ENCODE measurements around the gene UCP1. TPM values are rescaled to one million over a fixed set of nuclear protein-coding genes. Genes with fewer than 3 reads are reported as not detected.

The UCP1 gene
- total RNA-seq, 3 donors from 2014 or later (not counting 1 experiment from before 2014, with no cell fraction given): not detected

DNA sequence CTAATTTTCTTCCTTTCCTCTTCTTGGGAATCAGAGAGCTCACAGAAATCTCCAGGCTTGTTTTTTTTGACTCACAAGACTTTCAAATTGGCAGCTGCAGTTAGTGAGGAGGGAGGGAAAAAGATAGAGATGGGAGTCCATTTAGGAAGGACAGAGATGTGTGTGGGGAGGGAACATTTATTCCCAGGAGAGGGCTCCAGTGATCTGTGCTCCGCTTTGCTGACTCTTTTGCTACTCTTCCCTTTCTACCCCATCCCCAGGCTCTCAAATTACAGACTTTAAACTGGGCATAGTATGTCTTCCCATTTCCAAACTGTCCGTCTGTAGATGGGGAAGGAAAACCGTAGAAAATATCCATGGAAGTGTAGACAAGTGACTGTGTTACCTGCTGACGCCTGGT lies 39.1 kb upstream of the UCP1 start:
- H3K9me3 ChIP-seq (ENCODE audit: control insufficient read depth, insufficient read depth, low read length): no peaks in the 10 kb centered on the region
- H3K27ac Mint-ChIP-seq: no peak overlapping the region
- H3K9me3 Mint-ChIP-seq: no peaks in the 10 kb centered on the region
- no peaks in the 10 kb centered on the region for H3K4me1 ChIP-seq (ENCODE audit: control insufficient read depth, insufficient read depth, low read length)
- no peaks in the 10 kb centered on the region for H3K36me3 Mint-ChIP-seq
- H3K27me3 Mint-ChIP-seq (ENCODE audit: low read depth in 2 of 2): peaks cover 7 to 12% of the 10 kb centered on the region in 2 donors
- WGBS (ENCODE audit: insufficient coverage): 76% methylated on average over 3 of the region's 4 CpGs
- ATAC-seq: no peak
- H3K4me1 Mint-ChIP-seq: peaks cover 0 to 4% of the 10 kb centered on the region in 2 donors
- intact Hi-C loops (cut with micrococcal nuclease): no loop called here
- no peak overlapping the region for H3K4me3 ChIP-seq (ENCODE audit: low read length)
- H3K4me3 Mint-ChIP-seq: no peak overlapping the region
- TF ChIP-seq, protein P1, sequence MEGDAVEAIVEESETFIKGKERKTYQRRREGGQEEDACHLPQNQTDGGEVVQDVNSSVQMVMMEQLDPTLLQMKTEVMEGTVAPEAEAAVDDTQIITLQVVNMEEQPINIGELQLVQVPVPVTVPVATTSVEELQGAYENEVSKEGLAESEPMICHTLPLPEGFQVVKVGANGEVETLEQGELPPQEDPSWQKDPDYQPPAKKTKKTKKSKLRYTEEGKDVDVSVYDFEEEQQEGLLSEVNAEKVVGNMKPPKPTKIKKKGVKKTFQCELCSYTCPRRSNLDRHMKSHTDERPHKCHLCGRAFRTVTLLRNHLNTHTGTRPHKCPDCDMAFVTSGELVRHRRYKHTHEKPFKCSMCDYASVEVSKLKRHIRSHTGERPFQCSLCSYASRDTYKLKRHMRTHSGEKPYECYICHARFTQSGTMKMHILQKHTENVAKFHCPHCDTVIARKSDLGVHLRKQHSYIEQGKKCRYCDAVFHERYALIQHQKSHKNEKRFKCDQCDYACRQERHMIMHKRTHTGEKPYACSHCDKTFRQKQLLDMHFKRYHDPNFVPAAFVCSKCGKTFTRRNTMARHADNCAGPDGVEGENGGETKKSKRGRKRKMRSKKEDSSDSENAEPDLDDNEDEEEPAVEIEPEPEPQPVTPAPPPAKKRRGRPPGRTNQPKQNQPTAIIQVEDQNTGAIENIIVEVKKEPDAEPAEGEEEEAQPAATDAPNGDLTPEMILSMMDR (IDR thresholded peaks at IDR 0.05): no peak
- no peaks in the 10 kb centered on the region for H3K27me3 ChIP-seq (ENCODE audit: control insufficient read depth, insufficient read depth, low read length)
- no peak for DNase-seq
- H3K36me3 ChIP-seq (ENCODE audit: control insufficient read depth, insufficient read depth, low read length): no peaks in the 10 kb centered on the region
- H3K27ac ChIP-seq (ENCODE audit: low read length): no peak overlapping the region

DNA sequence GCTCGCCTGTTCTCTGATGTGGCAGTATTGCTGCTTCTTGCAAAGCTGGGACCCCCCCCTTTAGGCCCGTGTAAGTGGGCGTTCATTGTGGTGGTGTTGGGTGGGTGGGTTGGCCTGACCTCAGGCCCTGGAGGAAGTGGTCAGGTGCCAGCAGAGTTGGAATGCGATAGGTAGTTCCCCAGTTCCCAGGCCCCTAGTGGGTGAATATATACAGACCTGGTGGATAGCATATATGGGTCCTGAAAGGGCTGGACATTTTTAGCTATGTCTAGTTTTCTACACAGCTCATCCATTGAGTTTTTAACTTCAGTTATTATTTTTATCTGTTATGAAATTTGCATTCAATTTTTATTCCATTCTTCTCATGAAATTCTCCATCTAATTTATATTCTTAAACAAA lies 35.8 kb upstream of the UCP1 start:
- WGBS (ENCODE audit: insufficient coverage): 44% methylated on average over 4 of the region's 4 CpGs
- ATAC-seq (no peak), DNase-seq (no peak)
- H3K4me1 ChIP-seq (ENCODE audit: control insufficient read depth, insufficient read depth, low read length): no peaks in the 10 kb centered on the region
- Mint-ChIP-seq H3K4me1 (peaks cover 0 to 4% of the 10 kb centered on the region in 2 donors), H3K36me3 (no peaks in the 10 kb centered on the region), H3K9me3 (no peaks in the 10 kb centered on the region), H3K27me3 (ENCODE audit: low read depth in 2 of 2) (peaks cover under 1 to 12% of the 10 kb centered on the region in 2 donors), H3K27ac (no peak overlapping the region), H3K4me3 (no peak overlapping the region)
- no peaks in the 10 kb centered on the region for H3K36me3 ChIP-seq (ENCODE audit: control insufficient read depth, insufficient read depth, low read length)
- no peak overlapping the region for H3K4me3 ChIP-seq (ENCODE audit: low read length)
- TF ChIP-seq, protein P1 (IDR thresholded peaks at IDR 0.05): no peak
- no peak overlapping the region for H3K27ac ChIP-seq (ENCODE audit: low read length)
- no peaks in the 10 kb centered on the region for H3K9me3 ChIP-seq (ENCODE audit: control insufficient read depth, insufficient read depth, low read length)
- H3K27me3 ChIP-seq (ENCODE audit: control insufficient read depth, insufficient read depth, low read length): no peaks in the 10 kb centered on the region
- intact Hi-C loops (cut with micrococcal nuclease): no loop called here

DNA sequence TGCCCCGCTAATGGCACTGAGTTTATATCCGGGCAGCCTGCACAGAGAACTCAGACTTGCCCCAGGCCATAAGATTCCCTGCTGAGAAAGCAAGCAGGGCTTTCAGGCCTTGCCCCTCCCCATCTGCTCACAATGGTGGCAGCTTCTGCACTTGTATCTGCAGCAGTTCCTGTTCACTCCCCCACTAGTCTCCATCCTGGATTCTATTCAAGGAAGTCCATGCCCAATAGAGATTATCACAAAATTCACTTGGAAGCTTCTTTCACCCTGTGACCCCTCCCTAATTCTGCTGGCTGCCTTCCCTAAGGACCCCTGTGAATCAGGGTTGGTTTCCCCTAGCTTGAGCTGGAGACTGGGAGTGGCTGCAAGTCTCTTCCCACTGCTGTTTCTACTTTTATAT lies 34.5 kb upstream of the UCP1 start:
- TF ChIP-seq, protein P1 (IDR thresholded peaks at IDR 0.05): no peak
- intact Hi-C loops (cut with micrococcal nuclease): no loop called here

DNA sequence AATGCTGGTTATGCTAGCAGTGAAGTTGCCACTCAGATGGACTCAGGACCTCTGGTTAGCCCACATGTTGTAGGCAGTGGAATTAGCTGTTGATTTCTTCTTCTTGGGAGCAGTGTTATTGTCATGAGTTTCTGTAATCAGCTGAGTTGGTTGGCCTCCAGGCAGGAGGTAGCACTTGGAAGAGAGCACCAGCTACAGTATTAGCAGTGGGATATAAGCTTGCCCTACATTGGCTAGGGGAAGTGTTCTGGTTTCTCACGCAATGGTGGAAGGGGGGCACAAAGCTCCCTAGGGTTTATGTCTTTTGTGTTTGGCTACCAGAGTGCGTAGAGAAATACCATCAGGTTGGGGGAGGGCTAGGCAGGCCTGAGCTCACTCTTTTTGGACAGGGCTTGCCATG lies 34.0 kb upstream of the UCP1 start:
- intact Hi-C loops (cut with micrococcal nuclease): no loop called here
- no peak for ATAC-seq
- TF ChIP-seq, protein P1 (IDR thresholded peaks at IDR 0.05): no peak
- H3K9me3 ChIP-seq (ENCODE audit: control insufficient read depth, insufficient read depth, low read length): no peaks in the 10 kb centered on the region
- H3K27ac Mint-ChIP-seq: no peak overlapping the region
- no peaks in the 10 kb centered on the region for H3K4me1 ChIP-seq (ENCODE audit: control insufficient read depth, insufficient read depth, low read length)
- H3K27me3 ChIP-seq (ENCODE audit: control insufficient read depth, insufficient read depth, low read length): peaks cover 2% of the 10 kb centered on the region
- WGBS (ENCODE audit: insufficient coverage): 80% methylated on average over 2 of the region's 2 CpGs
- H3K4me3 Mint-ChIP-seq: no peak overlapping the region
- no peak overlapping the region for H3K27ac ChIP-seq (ENCODE audit: low read length)
- no peaks in the 10 kb centered on the region for H3K36me3 Mint-ChIP-seq
- no peaks in the 10 kb centered on the region for H3K9me3 Mint-ChIP-seq
- no peak for DNase-seq
- no peak overlapping the region for H3K4me3 ChIP-seq (ENCODE audit: low read length)
- H3K27me3 Mint-ChIP-seq (ENCODE audit: low read depth in 2 of 2): peaks cover 12 to 17% of the 10 kb centered on the region in 2 donors
- no peaks in the 10 kb centered on the region for H3K36me3 ChIP-seq (ENCODE audit: control insufficient read depth, insufficient read depth, low read length)
- peaks cover 0 to 4% of the 10 kb centered on the region in 2 donors for H3K4me1 Mint-ChIP-seq

More for the DNA sequence above, 34.5 kb upstream of the UCP1 start:
- peaks cover 12 to 14% of the 10 kb centered on the region in 2 donors for H3K27me3 Mint-ChIP-seq (ENCODE audit: low read depth in 2 of 2)
- Histone ChIP-seq H3K27ac (ENCODE audit: low read length) (no peak overlapping the region), H3K4me1 (ENCODE audit: control insufficient read depth, insufficient read depth, low read length) (no peaks in the 10 kb centered on the region), H3K4me3 (ENCODE audit: low read length) (no peak overlapping the region), H3K36me3 (ENCODE audit: control insufficient read depth, insufficient read depth, low read length) (no peaks in the 10 kb centered on the region), H3K9me3 (ENCODE audit: control insufficient read depth, insufficient read depth, low read length) (no peaks in the 10 kb centered on the region), H3K27me3 (ENCODE audit: control insufficient read depth, insufficient read depth, low read length) (peaks cover 2% of the 10 kb centered on the region)
- WGBS (ENCODE audit: insufficient coverage): 90% methylated on average over 2 of the region's 2 CpGs
- H3K27ac Mint-ChIP-seq: no peak overlapping the region
- H3K36me3 Mint-ChIP-seq: no peaks in the 10 kb centered on the region
- H3K4me3 Mint-ChIP-seq: no peak overlapping the region
- no peak for DNase-seq
- no peak for ATAC-seq
- H3K4me1 Mint-ChIP-seq: peaks cover 0 to 4% of the 10 kb centered on the region in 2 donors
- no peaks in the 10 kb centered on the region for H3K9me3 Mint-ChIP-seq
